IPS DF 4.7 (cell line): Measurements from ENCODE around the gene NAA80.
"Not testable (repeated sequence)": the region's sequence is repeated elsewhere in the genome, so short reads cannot be mapped to it uniquely, and the experiment has no call there.

ENCODE experiments used
- DNase-seq: peaks from one replicate; pipeline ENCODE4 v3.0.0-alpha.2; 2013; ENCODE audit warnings: low spot score; ENCODE audit errors: extremely low read depth

NAA80 gene

GRCh38 chr3:50316657-50317242 is 17.5 kb upstream of the NAA80 start:
- DNase-seq, result no peak

GRCh38 chr3:50314816-50315215 is 15.6 kb upstream of the NAA80 start:
- no peak for DNase-seq

DNA sequence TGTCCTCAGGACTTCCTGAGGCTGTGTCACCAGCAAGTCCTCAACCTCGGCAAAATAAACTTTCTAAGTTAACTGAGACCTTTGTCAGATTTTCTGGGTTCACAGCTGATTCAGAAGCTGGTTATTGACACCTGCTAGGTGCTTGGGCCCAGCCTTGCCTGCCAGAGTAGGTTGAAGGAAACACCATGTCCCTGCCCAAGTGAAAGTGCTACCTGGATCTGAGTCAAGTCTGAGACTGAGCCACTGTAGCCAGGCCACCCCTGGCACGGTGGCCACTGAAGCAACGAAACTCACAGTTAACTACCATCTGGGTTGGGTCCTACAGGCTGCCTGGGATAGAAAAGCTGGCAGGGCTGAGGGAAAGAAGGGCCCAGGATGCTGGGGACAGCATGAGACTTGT is 15.1 kb upstream of the NAA80 start:
- no peak for DNase-seq

- not testable (repeated sequence) for DNase-seq
Measured at GRCh38 chr3:50312041-50312440, 12.8 kb upstream of the NAA80 start.

DNA sequence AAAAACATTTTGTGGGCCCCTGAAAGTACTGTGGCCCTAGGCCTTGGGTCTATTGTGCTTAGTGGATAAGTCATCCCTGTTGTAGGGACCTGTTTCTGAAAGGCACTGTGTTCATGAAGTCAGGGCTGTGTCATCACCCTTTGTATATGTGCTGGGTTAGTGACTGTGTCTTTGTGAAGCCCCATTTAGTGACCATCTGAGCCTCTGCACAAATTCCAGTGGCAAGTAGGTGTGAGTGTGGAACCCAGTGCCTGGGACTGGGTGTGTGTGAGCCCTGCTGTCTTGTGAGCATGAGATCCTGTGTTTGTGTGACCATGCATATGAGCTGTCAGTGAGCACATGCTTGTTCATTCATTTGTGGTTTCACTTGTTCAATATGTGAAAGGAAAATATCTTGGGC is 5.4 kb upstream of the NAA80 start:
- DNase-seq, result no peak

- DNase-seq, result no peak
Measured at GRCh38 chr3:50303013-50303815, 4.0 kb upstream of the NAA80 start, which contains the start of gene HYAL1. HYAL1 (minus strand) TSS chr3:50303574; CDS start chr3:50302956, 618 bp downstream.

DNA sequence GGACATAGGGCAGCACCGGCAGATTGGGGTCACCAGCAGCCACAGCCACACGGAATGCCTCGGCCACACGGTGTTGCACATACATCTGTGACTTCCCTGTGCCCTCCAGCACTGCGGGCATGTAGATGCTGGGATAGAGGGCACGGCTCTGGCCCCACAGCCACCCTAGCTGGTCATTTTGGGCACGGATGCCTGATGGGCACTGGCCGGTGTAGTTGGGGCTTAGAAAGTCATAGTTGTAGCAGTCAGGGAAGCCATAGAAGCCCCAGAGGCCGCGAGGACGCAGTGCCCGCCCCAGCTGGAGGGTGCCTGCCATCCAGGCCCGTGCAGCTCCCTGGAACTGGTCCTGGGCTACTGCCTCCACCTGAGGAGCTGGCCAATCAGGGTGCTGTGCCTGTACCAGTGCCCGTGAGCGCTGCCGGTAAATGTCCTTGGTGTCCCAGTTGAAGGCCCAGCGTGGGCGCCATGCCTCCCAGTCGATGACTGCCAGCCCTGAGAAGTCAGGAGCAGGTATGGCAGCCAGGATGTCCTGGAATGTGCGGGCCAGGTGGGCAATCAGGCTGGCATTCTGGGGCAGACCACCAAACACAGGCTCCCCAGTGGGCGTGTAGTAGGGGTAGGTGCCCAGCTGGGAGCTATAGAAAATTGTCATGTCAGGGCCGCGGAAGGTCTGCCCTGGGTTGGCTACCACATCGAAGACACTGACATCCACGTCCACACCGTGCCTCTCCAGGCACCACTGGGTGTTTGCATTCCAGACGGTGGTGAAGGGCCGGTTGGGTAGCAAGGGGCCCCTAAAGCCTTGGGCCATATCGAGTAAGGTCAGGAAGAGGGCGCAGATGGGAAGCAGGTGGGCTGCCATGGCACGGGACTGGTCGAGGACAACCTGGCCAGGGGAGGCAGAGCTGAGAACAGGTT is 3.1 kb upstream of the NAA80 start:
- no peak for DNase-seq

DNA sequence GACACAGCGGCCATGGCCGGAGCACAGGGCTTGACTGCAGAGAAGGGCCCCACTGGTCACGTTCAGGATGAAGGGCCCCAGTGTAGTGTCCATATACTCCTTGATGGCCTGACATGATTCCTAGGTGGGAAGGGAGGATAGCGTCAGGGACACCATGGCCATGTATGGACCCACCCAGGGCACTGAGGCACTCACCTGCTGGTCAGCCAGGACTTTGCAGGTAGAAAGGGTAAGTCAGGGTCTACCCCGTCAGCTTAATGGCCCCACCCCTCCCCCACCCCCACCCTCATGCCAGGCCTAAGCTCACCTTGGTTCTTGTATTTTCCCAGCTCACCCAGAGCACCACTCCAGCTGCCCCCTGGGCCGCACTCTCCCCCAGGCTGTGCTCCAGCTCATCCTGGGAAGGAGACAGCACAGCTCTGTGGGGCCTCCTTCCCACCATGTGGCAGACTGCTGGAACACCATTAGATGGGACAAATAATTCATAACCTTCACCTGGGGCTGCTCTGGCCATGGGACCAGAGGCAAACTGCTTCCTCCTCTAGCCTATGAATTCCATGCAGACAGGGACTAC is 1.6 kb upstream of the NAA80 start:
- no peak for DNase-seq

- no peak for DNase-seq
Measured at GRCh38 chr3:50299929-50300680, 900 bp upstream of the NAA80 start.

DNA sequence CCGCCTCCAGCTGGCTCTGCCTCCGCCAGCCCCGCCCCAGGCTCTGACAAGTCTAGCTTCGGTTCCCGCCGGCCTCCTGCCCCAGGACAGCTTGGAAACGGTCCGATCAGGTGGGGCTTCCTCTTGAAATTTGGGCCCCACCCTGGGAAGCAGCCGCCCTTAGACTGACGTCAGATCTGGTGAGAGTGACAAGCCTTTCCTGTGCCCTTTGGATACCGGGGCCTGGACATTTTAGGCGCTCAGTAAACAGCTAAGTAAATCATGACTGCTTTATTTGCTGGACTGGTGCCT is 378 bp upstream of the NAA80 start:
- no peak for DNase-seq

GRCh38 chr3:50297896-50298725 is 1.1 kb downstream of the NAA80 start:
- DNase-seq, result no peak

- DNase-seq, result no peak
Measured at GRCh38 chr3:50297384-50297775, 1.8 kb downstream of the NAA80 start.

- DNase-seq, result no peak
Measured at GRCh38 chr3:50296721-50297383, 2.4 kb downstream of the NAA80 start.

GRCh38 chr3:50295553-50296431 is 3.4 kb downstream of the NAA80 start:
- DNase-seq, result no peak

- DNase-seq, result no peak
Measured at GRCh38 chr3:50294492-50295403, 4.5 kb downstream of the NAA80 start.

DNA sequence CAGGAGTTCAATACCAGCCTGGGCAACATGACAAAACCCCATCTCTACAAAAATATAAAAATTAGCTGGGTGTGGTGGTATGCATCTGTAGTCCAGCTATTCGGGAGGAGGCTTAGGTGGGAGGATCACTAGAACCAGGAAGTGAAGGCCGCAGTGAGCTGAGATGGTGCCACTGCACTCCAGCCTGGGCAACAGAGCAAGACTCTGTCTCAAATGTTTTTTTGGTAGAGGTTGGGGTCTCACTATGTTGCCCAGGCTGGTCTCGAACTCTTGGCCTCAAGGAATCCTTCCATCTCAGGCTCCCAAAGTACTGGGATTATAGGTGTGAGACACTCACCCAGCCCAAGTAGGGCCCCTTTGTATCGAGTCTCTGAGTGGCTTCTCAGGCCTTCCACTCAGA is 5.1 kb downstream of the NAA80 start:
- DNase-seq, result no peak

DNA sequence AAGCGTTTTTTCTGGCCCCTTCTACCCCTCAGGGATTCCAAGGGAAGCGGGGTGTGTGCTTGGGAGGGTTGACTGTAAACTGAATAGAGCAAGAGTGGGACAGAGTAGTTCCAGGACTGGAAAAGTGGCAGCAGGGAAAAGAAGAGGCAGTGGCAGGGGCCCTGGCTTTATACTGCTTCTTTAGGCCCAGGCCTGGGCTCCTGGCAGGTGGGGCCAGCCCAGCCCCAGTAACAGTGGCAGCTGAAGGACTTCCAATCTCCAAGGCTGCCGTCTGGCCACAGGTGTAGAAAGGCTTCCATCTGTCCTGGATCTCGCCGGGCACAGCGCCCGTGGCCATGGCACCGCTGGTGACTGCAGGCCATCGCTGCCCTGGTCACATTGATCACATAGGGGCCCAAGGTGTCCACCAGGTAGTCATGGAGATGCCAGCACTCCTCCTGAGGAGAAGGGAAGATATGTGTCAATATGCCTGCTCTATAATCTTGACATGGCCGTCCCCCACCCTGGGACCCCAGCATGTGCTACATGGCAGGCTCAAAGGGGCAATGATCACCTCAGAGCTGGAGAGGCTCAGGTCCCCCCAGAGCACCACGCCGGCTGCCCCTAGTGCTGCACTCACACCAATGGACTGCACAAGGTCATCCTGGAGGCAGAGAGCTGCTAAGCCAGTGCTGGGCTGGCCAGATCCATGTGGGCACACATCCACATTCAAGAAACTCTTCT is 6.0 kb downstream of the NAA80 start:
- DNase-seq, result no peak
